ENCODE data around the gene DHRSX.
"Not testable (repeated sequence)": the region's sequence is repeated elsewhere in the genome, so short reads cannot be mapped to it uniquely, and the experiment has no call there.

The DHRSX gene

DNA sequence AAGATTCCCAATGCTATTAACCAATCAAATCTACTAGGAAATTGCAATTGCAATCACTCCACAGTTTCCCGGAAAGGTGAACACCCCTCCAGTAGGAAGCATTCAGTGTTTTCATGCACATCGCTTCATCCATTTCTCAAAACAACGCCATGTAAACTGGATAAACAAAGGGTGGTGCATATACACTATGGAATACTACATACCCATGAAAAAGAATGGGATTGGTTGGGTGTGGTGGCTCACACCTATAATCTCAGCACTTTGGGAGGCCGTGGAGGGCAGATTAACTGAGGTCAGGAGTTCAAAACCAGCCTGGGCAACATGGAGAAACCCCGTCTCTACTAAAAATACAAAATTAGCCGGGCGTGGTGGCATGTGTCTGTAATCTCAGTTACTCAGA lies 29.1 kb downstream of the DHRSX start:
- TF ChIP-seq, protein P1, sequence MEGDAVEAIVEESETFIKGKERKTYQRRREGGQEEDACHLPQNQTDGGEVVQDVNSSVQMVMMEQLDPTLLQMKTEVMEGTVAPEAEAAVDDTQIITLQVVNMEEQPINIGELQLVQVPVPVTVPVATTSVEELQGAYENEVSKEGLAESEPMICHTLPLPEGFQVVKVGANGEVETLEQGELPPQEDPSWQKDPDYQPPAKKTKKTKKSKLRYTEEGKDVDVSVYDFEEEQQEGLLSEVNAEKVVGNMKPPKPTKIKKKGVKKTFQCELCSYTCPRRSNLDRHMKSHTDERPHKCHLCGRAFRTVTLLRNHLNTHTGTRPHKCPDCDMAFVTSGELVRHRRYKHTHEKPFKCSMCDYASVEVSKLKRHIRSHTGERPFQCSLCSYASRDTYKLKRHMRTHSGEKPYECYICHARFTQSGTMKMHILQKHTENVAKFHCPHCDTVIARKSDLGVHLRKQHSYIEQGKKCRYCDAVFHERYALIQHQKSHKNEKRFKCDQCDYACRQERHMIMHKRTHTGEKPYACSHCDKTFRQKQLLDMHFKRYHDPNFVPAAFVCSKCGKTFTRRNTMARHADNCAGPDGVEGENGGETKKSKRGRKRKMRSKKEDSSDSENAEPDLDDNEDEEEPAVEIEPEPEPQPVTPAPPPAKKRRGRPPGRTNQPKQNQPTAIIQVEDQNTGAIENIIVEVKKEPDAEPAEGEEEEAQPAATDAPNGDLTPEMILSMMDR (IDR thresholded peaks at IDR 0.05; ENCODE audit: low read depth, low read length), result no peak
- TF ChIP-seq, protein P2, sequence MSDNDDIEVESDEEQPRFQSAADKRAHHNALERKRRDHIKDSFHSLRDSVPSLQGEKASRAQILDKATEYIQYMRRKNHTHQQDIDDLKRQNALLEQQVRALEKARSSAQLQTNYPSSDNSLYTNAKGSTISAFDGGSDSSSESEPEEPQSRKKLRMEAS (IDR thresholded peaks at IDR 0.05; ENCODE audit: low read depth, low read length), result no peak
- TF ChIP-seq MYC (IDR thresholded peaks at IDR 0.05; ENCODE audit: low read depth, low read length), result no peak
- no peak for TF ChIP-seq POLR2A (IDR thresholded peaks at IDR 0.05; ENCODE audit: extremely low read depth, insufficient read length)
- H3K4me3 ChIP-seq (ENCODE audit: low read depth, low read length), result no peak overlapping the region

DNA sequence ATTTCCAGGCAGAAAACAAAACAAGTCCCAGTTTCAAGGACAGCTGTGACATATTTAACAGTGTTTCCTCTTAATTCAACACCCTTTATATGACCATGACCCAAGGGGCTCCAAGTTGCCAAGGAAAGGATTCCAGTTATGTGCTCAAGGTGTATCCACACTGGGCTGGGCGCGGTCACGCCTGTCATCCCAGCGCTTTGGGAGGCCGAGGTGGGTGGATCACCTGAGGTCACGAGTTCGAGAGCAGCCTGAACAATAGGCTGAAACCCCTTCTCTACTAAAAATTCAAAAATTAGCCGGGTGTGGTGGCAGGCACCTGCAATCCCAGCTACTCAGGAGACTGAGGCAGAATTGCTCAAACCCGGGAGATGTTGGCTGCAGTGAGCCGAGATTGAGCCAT lies 29.6 kb downstream of the DHRSX start:
- not testable (repeated sequence) for H3K4me3 ChIP-seq (ENCODE audit: low read depth, low read length); DNase-seq (ENCODE audit: low read depth)

More for the DNA sequence above, 29.1 kb downstream of the DHRSX start:
- DNase-seq (ENCODE audit: low read depth), result no peak

DNA sequence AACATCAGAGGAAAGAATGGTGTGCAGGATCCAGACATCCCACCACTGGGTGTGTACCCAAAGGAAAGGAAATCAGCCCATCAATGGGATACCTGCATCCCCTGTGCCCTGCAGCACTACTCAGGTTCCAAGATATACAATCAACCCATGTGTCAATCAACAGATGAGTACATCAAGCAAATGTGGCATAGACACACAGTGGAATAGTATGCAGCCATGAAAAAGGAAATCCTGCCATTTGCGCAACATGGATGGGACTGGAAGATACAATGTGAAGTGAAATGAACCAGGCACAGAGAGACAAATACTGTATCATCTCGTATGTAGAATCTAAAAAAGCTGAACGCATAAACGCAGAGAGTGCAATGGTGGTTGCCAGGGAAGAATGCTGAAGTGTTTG lies 30.9 kb downstream of the DHRSX start:
- not testable (repeated sequence) for DNase-seq (ENCODE audit: low read depth); H3K4me3 ChIP-seq (ENCODE audit: low read depth, low read length)

DNA sequence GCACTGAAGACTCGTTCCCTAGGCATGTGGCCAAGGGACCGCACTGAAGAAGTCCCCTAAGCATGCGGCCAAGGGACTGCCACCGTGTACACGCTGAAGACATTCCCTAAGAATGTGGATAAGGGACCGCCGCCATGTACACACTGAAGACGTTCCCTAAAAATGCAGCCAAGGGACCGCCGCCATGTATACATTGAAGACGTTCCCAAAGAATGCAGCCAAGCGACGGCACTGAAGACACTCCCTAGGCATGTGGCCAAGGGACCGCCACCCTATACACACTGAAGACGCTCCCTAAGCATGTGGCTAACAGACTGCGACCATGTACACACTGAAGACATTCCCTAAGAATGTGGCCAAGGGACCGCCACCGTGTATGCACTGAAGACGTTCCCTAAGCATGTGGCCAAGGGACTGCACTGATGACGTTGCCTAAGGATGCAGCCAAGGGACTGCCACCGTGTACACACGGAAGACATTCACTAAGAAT lies 31.5 kb downstream of the DHRSX start:
- no peak for DNase-seq (ENCODE audit: low read depth)
- no peak overlapping the region for H3K4me3 ChIP-seq (ENCODE audit: low read depth, low read length)
- TF ChIP-seq POLR2A (IDR thresholded peaks at IDR 0.05; ENCODE audit: extremely low read depth, insufficient read length) (no peak), MYC (IDR thresholded peaks at IDR 0.05; ENCODE audit: low read depth, low read length) (no peak)
- TF ChIP-seq, protein P2 (IDR thresholded peaks at IDR 0.05; ENCODE audit: low read depth, low read length), result no peak
- TF ChIP-seq, protein P1 (IDR thresholded peaks at IDR 0.05; ENCODE audit: low read depth, low read length), result no peak

DNA sequence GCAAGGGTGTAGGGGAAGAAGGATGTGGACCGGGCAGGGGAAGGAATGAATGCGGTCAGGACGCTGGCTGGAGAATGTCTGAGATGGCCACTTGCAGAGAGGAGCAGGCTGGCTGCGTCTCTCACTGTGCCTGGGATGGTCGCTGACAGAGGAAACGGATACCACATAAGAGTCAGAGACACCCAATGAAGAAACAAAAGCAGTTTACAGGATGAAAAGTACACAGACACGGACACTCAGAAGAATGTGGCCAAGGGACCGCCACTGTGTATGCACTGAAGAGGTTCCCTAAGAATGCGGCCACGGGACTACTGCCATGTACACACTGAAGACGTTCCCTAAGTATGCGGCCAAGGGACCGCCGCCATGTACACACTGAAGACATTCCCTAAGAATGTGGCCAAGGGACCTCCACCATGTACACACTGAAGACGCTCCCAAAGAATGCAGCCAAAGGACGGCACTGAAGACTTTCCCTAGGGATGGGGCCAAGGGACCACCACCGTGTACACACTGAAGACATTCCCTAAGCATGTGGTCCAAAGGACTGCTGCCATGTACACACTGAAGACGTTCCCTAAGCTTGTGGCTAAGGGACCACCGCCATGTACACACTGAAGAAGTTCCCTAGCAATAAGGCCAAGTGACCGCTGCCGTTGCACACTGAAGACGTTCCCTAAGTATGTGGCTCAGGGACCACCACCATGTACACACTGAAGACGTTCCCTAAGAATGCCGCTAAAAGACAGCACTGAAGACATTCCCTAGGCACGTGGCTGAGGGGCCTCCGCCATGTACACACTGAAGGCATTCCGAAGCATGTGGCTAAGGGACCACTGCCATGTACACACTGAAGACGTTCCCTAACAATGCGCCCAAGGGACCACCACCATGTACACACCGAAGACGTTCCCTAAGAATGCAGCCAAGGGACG lies 32.2 kb downstream of the DHRSX start:
- no peak overlapping the region for H3K4me3 ChIP-seq (ENCODE audit: low read depth, low read length)

DNA sequence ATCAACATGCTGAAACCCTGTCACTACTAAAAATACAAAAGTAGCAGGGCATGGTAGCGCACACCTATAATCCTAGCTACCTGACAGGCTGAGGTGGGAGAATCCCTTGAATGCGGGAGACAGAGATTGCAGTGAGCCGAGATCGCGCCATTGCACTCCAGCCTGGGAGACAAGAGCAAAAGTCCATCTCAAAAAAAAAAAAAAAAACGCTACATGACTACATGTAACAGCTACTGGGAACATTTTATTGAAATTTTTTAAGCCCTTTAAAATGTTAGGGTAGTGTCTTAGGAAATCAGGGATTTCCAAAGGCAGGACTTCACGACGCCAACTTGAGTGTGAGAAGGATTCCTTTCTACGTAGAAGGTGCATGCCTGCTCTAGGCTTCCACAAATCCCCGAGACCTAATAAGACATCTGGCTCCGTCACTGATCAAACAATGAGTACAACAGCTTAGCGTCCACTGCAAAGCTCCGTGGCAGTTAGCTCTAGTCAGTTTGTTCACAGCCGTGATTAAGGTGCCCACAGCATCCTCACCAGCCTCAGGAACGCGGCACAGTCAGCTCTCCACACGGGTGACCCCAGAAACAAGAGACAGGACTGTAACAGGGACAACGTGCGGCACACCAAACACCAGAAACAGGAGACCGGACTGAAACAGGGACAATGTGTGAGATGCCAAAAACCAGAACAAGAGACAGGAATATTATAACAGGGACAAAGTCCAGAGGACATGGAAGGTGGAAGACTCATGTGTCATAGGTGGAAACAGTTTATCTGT lies 33.7 kb downstream of the DHRSX start:
- TF ChIP-seq, protein P2 (IDR thresholded peaks at IDR 0.05; ENCODE audit: low read depth, low read length), result no peak
- TF ChIP-seq POLR2A (IDR thresholded peaks at IDR 0.05; ENCODE audit: extremely low read depth, insufficient read length) (no peak), MYC (IDR thresholded peaks at IDR 0.05; ENCODE audit: low read depth, low read length) (no peak)
- no peak for DNase-seq (ENCODE audit: low read depth)
- no peak overlapping the region for H3K4me3 ChIP-seq (ENCODE audit: low read depth, low read length)

More for the DNA sequence above, 32.2 kb downstream of the DHRSX start:
- no peak for DNase-seq (ENCODE audit: low read depth)
- no peak for TF ChIP-seq POLR2A (IDR thresholded peaks at IDR 0.05; ENCODE audit: extremely low read depth, insufficient read length)
- TF ChIP-seq, protein P1 (IDR thresholded peaks at IDR 0.05; ENCODE audit: low read depth, low read length), result no peak
- TF ChIP-seq, protein P2 (IDR thresholded peaks at IDR 0.05; ENCODE audit: low read depth, low read length), result no peak
- no peak for TF ChIP-seq MYC (IDR thresholded peaks at IDR 0.05; ENCODE audit: low read depth, low read length)

DNA sequence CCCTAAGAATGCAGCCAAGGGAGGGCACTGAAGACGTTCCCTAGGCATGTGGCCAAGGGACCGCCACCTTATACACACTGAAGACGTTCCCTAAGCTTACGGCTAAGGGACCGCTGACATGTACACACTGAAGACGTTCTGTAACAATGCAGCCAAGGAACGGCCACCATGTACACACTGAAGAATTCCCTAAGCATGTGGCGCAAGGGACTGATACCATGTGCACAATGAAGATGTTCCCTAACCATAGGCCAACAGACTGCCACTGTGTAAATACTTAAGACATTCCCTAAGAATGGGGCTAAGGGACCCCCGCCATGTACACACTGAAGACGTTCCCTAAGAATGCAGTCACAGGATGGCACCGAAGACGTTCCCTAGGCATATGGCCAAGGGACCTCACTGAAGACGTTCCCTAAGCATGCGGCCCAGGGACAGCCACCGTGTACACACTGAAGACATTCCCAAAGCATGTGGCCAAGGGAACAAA lies 36.1 kb downstream of the DHRSX start:
- DNase-seq (ENCODE audit: low read depth), result peak; percentile 30
- no peak for TF ChIP-seq MYC (IDR thresholded peaks at IDR 0.05; ENCODE audit: low read depth, low read length)
- H3K4me3 ChIP-seq (ENCODE audit: low read depth, low read length), result no peak overlapping the region

Data from NB4 (cell line).